GM19351 (cell line): ENCODE measurements around the gene LRIF1.
A peak's percentile ranks its signal among the peaks of the same experiment; 100 is the strongest.
"Not testable (repeated sequence)": the region's sequence is repeated elsewhere in the genome, so short reads cannot be mapped to it uniquely, and the experiment has no call there.

Experiments used
- ATAC-seq: cut with Tn5 transposase; IDR thresholded peaks from one replicate; pipeline ENCODE4 v1.9.1; 2021; ENCODE audit warnings: mild to moderate bottlenecking, moderate library complexity; ENCODE audit not compliant: unreplicated experiment

Gene LRIF1

GRCh38 chr1:110963691-110964454 lies at the start of gene LRIF1:
LRIF1 (minus strand) TSS chr1:110963922; CDS start chr1:110963688, 234 bp downstream.
- ATAC-seq = peak; percentile 94

- ATAC-seq = no peak
These were observed 44.3 kb upstream of the LRIF1 start for GRCh38 chr1:111008031-111008430.

- ATAC-seq = no peak
These were observed 42.8 kb upstream of the LRIF1 start for GRCh38 chr1:111006556-111006955.

GRCh38 chr1:110999607-111000006 lies 35.9 kb upstream of the LRIF1 start:
- not testable (repeated sequence) for ATAC-seq

DNA sequence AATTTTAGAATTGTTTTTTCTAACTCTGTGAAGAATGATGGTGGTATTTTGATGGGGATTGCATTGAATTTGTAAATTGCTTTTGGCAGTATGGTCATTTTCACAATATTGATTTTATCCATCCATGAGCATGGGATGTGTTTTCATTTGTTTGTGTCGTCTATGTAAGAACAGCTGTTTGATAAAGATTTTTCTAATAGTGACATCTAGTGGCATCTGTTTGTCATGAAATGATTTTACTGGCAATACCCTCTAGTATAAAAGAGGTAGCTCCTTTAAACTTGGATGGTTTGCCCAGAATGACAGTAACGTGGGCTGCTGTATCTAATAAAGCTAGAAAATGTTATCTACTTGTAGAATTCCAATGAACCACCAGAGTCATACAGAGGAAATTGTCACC lies 28.6 kb upstream of the LRIF1 start:
- ATAC-seq = not testable (repeated sequence)

GRCh38 chr1:110991295-110991694 lies 27.6 kb upstream of the LRIF1 start:
- not testable (repeated sequence) for ATAC-seq

DNA sequence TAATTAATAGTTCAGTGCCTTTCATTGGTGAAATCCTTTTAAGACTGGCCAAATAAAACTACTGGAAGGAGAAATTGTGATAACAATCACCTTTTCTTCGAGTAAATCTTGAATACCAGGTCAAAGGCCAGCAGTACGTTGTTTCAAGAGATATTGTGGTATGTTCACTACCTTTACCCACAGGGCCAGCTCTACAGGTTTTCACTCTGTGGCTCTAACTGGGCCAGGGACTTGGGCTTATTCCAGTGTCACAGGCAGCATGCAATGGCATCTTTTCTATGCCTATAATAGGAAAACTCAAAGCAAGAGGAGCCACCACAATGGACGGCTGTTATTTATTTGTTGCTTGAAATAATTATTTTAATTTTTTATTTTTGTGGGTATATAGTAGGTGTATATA lies 26.8 kb upstream of the LRIF1 start:
- ATAC-seq = no peak

DNA sequence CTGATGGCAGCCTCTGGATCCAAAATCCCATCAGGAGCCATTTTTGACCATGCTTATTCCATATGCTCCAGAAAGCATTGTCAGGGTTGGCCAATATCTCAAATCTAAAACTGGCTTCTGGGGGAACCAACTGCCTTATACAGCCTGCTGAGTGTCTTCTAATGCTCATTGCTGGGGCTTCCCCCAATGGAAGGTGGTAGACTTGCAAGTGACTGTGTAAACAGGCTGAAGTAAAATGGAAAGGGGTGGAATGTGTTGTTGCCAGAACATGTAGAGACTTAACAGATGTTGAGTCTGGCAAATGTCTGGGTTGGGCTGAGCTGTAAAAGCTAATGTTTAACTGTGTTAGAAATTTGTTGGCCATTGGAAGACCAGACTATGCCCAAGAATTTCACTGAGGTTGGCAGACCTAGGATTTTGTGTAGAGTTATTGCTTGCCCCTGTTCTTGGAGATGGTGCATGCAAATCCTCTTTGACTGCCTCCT lies 22.7 kb upstream of the LRIF1 start:
- no peak for ATAC-seq

GRCh38 chr1:110982320-110982719 lies 18.6 kb upstream of the LRIF1 start:
- ATAC-seq = no peak

- ATAC-seq = no peak
These were observed 15.4 kb upstream of the LRIF1 start for GRCh38 chr1:110979154-110979553.

DNA sequence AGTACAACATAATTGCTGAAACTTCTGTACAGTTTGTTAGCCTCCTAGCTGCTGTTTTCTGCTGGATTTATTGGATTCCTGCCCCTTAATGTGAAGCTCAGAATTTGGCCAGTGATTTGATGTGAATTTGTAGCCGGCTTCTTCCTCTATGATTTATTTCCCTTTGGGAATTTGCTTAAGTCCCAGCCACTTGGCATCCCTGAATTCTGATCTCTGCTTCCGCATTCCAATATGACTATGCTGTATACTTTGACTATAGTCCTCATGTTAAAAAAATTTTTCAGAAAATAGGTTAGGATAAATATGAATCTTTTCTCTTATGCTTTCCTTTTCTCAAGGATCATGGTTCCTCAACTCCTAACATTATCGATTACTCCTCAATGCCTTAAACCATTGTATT lies 12.4 kb upstream of the LRIF1 start:
- no peak for ATAC-seq

DNA sequence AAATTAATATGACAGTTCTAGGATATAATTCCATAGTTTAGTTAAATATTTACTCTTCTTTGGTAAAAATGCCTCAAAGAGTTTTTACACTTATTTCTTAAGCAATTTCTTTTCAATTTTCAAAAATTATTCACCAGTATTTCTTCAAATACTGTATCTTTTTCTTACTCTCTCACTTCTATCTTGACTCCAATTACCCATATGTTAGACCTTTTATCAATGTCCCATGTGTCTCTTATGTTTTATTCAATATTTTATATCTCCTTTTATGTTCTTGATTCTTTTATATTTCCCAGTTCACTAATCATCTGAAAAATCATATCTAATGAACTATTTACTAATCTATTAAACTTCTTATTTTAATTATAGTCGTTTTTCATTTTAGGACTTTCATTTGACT lies 11.5 kb upstream of the LRIF1 start:
- no peak for ATAC-seq

- no peak for ATAC-seq
These were observed 3.5 kb upstream of the LRIF1 start for GRCh38 chr1:110967256-110967655.

DNA sequence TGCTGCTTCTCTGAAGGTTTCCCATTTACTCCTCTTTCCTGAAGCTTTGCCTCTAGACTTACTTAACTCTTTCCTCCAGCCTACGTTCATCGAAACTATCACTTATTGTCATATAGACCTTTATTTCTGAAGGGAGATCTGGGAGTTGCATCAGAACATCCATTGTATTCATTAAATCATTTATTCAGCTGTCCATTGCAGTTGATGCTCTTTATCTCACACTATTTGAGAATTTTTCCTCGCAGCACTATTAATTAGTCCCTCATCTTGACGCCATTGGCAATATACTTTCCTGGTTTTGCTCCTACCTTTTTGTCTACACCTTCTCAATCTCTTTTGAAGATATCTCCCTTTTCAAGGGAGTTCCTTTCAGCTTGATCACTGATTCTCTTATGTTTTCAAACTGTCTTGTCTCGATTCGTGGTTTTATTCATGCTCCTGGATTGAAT lies 757 bp upstream of the LRIF1 start:
- no peak for ATAC-seq

DNA sequence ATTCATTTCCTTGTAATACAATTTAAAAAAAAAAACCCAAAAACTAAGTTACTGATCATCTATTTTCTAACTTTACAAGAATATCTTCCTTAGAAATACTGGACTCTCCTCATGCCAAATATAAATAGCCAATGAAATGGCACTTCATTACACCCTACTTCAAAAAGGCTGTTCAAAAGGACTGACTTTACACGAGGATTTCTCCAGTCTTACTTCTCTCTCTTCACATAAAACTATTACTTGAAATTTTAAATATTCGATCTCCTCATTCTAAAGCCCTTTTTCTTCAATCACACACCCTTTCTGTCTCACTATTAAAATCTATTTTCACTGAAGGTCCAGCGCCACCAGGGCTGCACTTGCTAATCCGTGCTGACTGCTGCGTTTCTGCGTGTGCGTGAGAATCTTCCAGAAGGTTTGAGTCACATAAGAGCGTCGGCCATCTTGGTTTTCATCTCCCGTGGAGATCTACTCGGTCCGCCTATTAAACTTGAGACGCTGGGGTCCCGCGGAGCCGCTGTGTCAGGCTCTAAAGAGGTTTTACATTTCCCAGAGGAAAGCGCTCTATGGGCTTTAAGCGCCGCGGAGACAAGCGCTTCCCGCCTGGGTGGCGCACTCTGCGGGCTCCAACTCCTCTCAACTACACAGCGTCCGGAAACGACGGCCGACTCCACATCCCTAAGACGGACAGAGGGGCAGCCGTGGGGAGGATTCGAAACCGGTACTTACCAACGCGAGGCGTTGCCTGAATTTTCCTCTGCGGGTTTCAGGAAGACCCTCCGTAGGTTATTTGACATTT lies 631 bp downstream of the LRIF1 start:
- ATAC-seq = no peak

- ATAC-seq = no peak
These were observed 1.8 kb downstream of the LRIF1 start for GRCh38 chr1:110961902-110962301.

GRCh38 chr1:110960777-110961420 lies 2.8 kb downstream of the LRIF1 start:
- ATAC-seq = no peak

GRCh38 chr1:110957798-110958197 lies 5.9 kb downstream of the LRIF1 start:
- no peak for ATAC-seq

GRCh38 chr1:110956586-110956985 lies 7.1 kb downstream of the LRIF1 start:
- no peak for ATAC-seq

GRCh38 chr1:110953031-110953430 lies 10.7 kb downstream of the LRIF1 start:
- ATAC-seq = no peak

DNA sequence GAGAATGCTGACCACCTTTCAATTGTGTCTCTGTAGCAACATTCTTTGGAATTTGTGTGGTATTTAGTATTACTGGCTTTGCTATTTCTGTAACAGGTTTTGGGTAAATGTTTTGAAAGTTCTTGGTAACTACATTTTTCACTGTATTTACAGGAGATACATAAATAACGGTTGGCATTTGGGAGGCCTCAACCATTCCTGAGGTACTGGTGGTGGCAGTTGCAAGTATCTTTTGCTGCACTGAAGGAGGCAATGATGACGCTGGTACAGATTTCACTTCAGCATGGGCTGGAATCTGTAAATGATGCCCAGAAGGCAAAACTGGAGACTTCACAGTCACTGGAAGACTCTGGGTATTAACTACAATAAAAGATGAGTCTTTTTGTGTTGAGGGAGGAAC lies 11.7 kb downstream of the LRIF1 start:
- no peak for ATAC-seq
